ENCODE measurements around the gene ERBB4.

DNA sequence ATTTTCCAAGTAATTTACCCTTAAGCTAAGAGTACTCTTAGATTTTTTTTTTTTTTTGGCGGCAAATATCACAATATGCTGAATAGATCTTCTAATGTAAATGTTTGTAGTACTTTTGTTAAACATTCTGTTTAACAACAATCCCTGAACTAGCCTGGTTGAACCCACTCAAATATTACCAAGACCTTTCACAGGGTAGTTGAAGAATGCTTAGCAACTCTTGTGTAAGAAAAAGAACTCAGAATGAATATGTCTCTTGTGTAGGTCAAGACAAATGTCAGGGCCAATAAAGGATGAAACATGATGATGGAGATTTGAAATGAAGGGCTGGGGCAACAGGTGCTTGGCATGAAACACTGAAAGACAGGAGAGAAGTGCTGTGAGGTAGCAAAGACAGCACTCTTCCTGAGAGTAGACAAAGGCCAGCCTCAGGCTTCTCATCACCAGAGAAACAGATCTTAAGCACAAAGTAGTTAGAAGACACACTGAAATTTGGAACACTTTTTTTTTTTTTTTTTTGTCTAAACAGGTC lies 597.3 kb downstream of the ERBB4 start:
- TF ChIP-seq, protein P1, sequence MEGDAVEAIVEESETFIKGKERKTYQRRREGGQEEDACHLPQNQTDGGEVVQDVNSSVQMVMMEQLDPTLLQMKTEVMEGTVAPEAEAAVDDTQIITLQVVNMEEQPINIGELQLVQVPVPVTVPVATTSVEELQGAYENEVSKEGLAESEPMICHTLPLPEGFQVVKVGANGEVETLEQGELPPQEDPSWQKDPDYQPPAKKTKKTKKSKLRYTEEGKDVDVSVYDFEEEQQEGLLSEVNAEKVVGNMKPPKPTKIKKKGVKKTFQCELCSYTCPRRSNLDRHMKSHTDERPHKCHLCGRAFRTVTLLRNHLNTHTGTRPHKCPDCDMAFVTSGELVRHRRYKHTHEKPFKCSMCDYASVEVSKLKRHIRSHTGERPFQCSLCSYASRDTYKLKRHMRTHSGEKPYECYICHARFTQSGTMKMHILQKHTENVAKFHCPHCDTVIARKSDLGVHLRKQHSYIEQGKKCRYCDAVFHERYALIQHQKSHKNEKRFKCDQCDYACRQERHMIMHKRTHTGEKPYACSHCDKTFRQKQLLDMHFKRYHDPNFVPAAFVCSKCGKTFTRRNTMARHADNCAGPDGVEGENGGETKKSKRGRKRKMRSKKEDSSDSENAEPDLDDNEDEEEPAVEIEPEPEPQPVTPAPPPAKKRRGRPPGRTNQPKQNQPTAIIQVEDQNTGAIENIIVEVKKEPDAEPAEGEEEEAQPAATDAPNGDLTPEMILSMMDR (IDR thresholded peaks at IDR 0.05): no peak
- no peak for TF ChIP-seq POLR2A (IDR thresholded peaks at IDR 0.05)
- TF ChIP-seq EP300 (IDR thresholded peaks at IDR 0.05): no peak

Data from ovary (tissue), 3 donors.